Calu3 (cell line): ENCODE results near the gene HNRNPUL1. TPM values are rescaled to one million over a fixed set of nuclear protein-coding genes. Genes with fewer than 3 reads are reported as not detected.

Experiments used
- BruUV-seq: library from RNA; stranded (reverse); fragments of 400-500 nt; replicated peaks from 2 replicates; lab custom pipeline; 2021; lab: Mats Ljungman, UMichigan
- CTCF ChIA-PET: fragments of 300-600 bp; sonication (Branson Sonifier 250); formaldehyde crosslinking; loops from one replicate; lab custom pipeline; 2022; ENCODE audit warnings: antibody characterized with exemption; lab: Charles Lee
- DNase-seq: peaks from one replicate; pipeline ENCODE4 v3.0.0; 2022
- H3K27ac Mint-ChIP-seq: one replicate; pipeline ENCODE4 v1.8.0; 2022; ENCODE audit warnings: mixed read lengths; ENCODE audit not compliant: unreplicated experiment
- H3K27me3 Mint-ChIP-seq: one replicate; pipeline ENCODE4 v1.8.0; 2022; ENCODE audit warnings: mixed read lengths; ENCODE audit not compliant: unreplicated experiment
- H3K36me3 Mint-ChIP-seq: one replicate; pipeline ENCODE4 v1.8.0; 2022; ENCODE audit warnings: mild to moderate bottlenecking, moderate library complexity, mixed read lengths; ENCODE audit not compliant: insufficient read depth, unreplicated experiment
- H3K4me1 Mint-ChIP-seq: one replicate; pipeline ENCODE4 v1.8.0; 2022; ENCODE audit warnings: mild to moderate bottlenecking, low read depth, mixed read lengths; ENCODE audit not compliant: unreplicated experiment
- H3K4me3 Mint-ChIP-seq: one replicate; pipeline ENCODE4 v1.8.0; 2022; ENCODE audit warnings: mild to moderate bottlenecking, low read depth, moderate library complexity, mixed read lengths; ENCODE audit not compliant: unreplicated experiment
- H3K9me3 Mint-ChIP-seq: one replicate; pipeline ENCODE4 v1.8.0; 2022; ENCODE audit warnings: low read depth, mixed read lengths; ENCODE audit not compliant: unreplicated experiment
- intact Hi-C: fragments of 100-400 bp; cut with micrococcal nuclease; formaldehyde crosslinking; loops from one replicate; pipeline ENCODE4 v1.10.0; 2022; ENCODE audit not compliant: unreplicated experiment
- total RNA-seq: library from RNA; stranded (reverse); gene quantifications from 2 replicates; pipeline ENCODE4 v1.2.3, GENCODE V29; 2022
- TF ChIP-seq, protein P1 (sequence below): fragments of 200-600 bp; IDR thresholded peaks from one replicate; pipeline ENCODE4 v1.8.0; 2022; ENCODE audit warnings: antibody characterized with exemption; ENCODE audit not compliant: unreplicated experiment

The HNRNPUL1 gene
- total RNA-seq, 1 experiment from 2014 or later = 370 TPM

DNA sequence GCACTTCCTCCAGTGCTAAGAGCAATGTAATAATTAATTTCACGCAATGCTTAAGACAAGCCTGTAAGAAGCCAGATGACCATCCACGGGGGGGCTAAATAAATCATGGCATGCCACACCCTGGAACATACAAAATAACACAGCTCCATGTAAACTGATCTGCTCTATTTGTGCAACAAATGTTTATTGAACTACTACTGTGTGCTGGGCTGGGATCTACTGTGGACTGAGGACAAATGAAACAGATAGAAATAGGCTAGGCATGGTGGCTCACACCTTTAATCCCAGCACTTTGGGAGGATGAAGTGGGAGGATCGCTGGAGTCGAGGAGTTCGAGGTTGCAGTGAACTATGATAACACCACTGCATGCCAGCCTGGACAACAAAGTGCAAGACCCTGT lies 68.3 kb downstream of the HNRNPUL1 start:
- Mint-ChIP-seq H3K36me3 (peaks cover 27% of the 10 kb centered on the region), H3K27ac (no peak overlapping the region), H3K4me1 (no peaks in the 10 kb centered on the region), H3K4me3 (no peak overlapping the region), H3K27me3 (no peaks in the 10 kb centered on the region), H3K9me3 (no peaks in the 10 kb centered on the region)
- CTCF ChIA-PET = no interaction called here
- no TSS peak for BruUV-seq
- intact Hi-C loops = no loop called here
- DNase-seq = no peak
- TF ChIP-seq, protein P1, sequence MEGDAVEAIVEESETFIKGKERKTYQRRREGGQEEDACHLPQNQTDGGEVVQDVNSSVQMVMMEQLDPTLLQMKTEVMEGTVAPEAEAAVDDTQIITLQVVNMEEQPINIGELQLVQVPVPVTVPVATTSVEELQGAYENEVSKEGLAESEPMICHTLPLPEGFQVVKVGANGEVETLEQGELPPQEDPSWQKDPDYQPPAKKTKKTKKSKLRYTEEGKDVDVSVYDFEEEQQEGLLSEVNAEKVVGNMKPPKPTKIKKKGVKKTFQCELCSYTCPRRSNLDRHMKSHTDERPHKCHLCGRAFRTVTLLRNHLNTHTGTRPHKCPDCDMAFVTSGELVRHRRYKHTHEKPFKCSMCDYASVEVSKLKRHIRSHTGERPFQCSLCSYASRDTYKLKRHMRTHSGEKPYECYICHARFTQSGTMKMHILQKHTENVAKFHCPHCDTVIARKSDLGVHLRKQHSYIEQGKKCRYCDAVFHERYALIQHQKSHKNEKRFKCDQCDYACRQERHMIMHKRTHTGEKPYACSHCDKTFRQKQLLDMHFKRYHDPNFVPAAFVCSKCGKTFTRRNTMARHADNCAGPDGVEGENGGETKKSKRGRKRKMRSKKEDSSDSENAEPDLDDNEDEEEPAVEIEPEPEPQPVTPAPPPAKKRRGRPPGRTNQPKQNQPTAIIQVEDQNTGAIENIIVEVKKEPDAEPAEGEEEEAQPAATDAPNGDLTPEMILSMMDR = no peak

DNA sequence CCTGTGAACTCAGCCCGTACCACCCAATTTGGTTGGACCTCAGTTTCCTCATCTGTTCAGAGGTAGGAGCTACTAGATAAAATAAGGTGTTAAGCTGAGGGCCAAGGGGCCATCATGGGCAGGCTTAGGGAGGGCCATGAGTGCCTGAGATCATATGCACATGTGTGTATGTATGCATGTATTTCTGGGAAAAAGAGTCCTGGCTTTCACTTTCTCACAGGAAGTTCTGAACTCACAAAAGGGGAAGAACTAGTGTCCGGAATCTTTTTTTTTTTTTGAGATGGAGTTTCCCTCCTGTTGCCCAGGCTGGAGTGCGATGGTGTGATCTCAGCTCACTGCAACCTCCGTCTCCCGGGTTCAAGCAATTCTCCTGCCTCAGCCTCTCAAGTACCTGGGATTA lies 70.6 kb downstream of the HNRNPUL1 start:
- CTCF ChIA-PET = no interaction called here
- no peak overlapping the region for H3K4me3 Mint-ChIP-seq
- H3K27ac Mint-ChIP-seq = no peak overlapping the region
- DNase-seq = no peak
- H3K36me3 Mint-ChIP-seq = peaks cover 10% of the 10 kb centered on the region
- no peaks in the 10 kb centered on the region for H3K27me3 Mint-ChIP-seq
- no peaks in the 10 kb centered on the region for H3K4me1 Mint-ChIP-seq
- intact Hi-C loops = no loop called here
- no TSS peak for BruUV-seq
- H3K9me3 Mint-ChIP-seq = no peaks in the 10 kb centered on the region
- TF ChIP-seq, protein P1 = no peak

DNA sequence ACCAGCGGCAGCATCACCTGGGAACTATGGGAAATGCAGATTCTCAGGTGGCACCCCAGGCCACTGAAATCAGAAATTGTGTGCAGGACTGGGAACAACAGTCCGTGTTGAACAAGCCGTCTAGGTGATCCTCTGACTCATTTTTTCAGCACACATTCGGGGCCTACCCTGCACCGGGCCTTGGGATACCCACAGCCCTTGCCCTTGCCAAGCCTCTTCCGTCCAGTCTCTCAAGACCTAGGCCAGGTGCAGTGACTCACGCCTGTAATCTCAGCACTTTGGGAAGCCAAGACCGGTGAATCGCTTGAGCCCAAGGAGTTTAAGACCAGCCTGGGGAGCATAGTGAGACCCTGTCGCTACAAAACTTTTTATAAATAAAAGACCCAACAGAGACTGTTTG lies 71.3 kb downstream of the HNRNPUL1 start:
- Mint-ChIP-seq H3K4me1 (no peaks in the 10 kb centered on the region), H3K9me3 (no peaks in the 10 kb centered on the region), H3K27me3 (no peaks in the 10 kb centered on the region), H3K4me3 (no peak overlapping the region), H3K36me3 (peaks cover 10% of the 10 kb centered on the region), H3K27ac (no peak overlapping the region)
- CTCF ChIA-PET = interaction anchor here (0.7 kb wide), 1 partner anchor 74 kb away, joined by 4 read pairs; no protein-coding TSS in a partner anchor
- intact Hi-C loops = no loop called here
- no TSS peak for BruUV-seq
- TF ChIP-seq, protein P1 = no peak
- DNase-seq = no peak

DNA sequence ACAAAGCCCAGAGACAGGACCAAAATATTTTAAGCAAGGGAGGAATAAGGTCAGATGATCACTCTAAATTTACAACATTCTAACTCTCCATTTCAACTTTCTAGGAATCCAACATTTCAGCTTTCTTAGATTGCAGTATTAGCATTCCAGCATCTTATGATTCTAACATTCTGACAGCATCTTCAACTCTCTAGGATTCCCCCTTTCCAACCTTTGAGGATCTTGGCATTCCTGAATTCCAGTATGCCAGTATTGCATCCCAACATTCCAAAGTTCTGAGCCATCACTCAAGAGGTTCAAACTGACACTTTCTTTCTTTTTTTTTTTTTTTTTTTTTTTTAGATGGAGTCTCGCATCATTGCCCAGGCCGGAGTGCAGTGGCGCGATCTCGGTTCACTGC lies 75.8 kb downstream of the HNRNPUL1 start:
- CTCF ChIA-PET = interaction anchor here (0.6 kb wide), 1 partner anchor 37 kb away, joined by 3 read pairs; no protein-coding TSS in a partner anchor
- intact Hi-C loops = loop anchor here (10.0 kb wide), 1 partner anchor 235 kb away; the partner anchor contains the start of gene CEACAM21

More for the DNA sequence above, 75.8 kb downstream of the HNRNPUL1 start:
- no peak overlapping the region for H3K27ac Mint-ChIP-seq
- no peak for DNase-seq
- TSS peak; percentile 45 for BruUV-seq
- H3K4me1 Mint-ChIP-seq = no peaks in the 10 kb centered on the region
- H3K36me3 Mint-ChIP-seq = peaks cover 7% of the 10 kb centered on the region
- TF ChIP-seq, protein P1 = no peak
- no peaks in the 10 kb centered on the region for H3K9me3 Mint-ChIP-seq
- H3K27me3 Mint-ChIP-seq = no peaks in the 10 kb centered on the region
- no peak overlapping the region for H3K4me3 Mint-ChIP-seq
